K562 (cell line): Measurements from ENCODE around the gene ZNF862. TPM values are rescaled to one million over a fixed set of nuclear protein-coding genes. Genes with fewer than 3 reads are reported as not detected.
A peak's percentile ranks its signal among the peaks of the same experiment; 100 is the strongest.

Experiments used
- ATF3 ChIP-seq, 2 experiments: fragments of 450-650 bp in 1 of 2; sonication (generic) in 1 of 2; formaldehyde crosslinking in 1 of 2; IDR thresholded peaks in 1 of 2; conservative IDR thresholded peaks in 1 of 2; 2 replicates each; pipeline versions ENCODE4 v1.6.1 to v1.8.1; 2016 to 2023; ENCODE audit warnings: mild to moderate bottlenecking in 2 of 2, moderate library complexity in 2 of 2, inconsistent platforms in 1 of 2, missing genetic modification reagents in 1 of 2
- BDP1 ChIP-seq: IDR thresholded peaks from 3 replicates; pipeline ENCODE4 v1.6.1; 2011; ENCODE audit not compliant: insufficient read length, insufficient read depth
- CTCF ChIP-seq, 3 experiments: IDR thresholded peaks in 2 of 3; conservative IDR thresholded peaks in 1 of 3; 2 replicates each; pipeline ENCODE4 v1.5.1; 2011 to 2012; ENCODE audit warnings: low read length in 3 of 3, mild to moderate bottlenecking in 3 of 3, control low read depth in 2 of 3, improper control_type of control experiment in 1 of 3, inconsistent platforms in 1 of 3, low read depth in 1 of 3, mixed read lengths in 1 of 3, moderate library complexity in 1 of 3; ENCODE audit not compliant: insufficient read depth in 2 of 3
- E2F3 ChIP-seq: fragments of 250-450 bp; sonication (Bioruptor Pico); IDR thresholded peaks from 2 replicates; pipeline ENCODE4 v1.4.0; 2020; ENCODE audit warnings: mild to moderate bottlenecking
- ELF4 ChIP-seq: fragments of 450-650 bp; formaldehyde crosslinking; IDR thresholded peaks from 2 replicates; pipeline ENCODE4 v1.4.0; 2022; ENCODE audit warnings: missing genetic modification characterization
- ETV1 ChIP-seq: fragments of 450-650 bp; conservative IDR thresholded peaks from 2 replicates; pipeline ENCODE4 v1.6.1; 2016; ENCODE audit warnings: missing genetic modification characterization, control low read depth, low read depth, missing compliant biosample characterization
- GABPB1 ChIP-seq: sonication (generic); formaldehyde crosslinking; IDR thresholded peaks from 2 replicates; pipeline ENCODE4 v1.8.0; 2022; ENCODE audit warnings: mild to moderate bottlenecking, missing genetic modification reagents
- ILF3 ChIP-seq: fragments of 450-650 bp; IDR thresholded peaks from 2 replicates; pipeline ENCODE4 v1.6.1; 2018; ENCODE audit warnings: antibody characterized with exemption, mild to moderate bottlenecking, moderate library complexity, borderline replicate concordance
- MYC ChIP-seq, 2 experiments: fragments of 250-450 bp in 1 of 2; sonication (Bioruptor Pico) in 1 of 2; IDR thresholded peaks; 2 replicates each; pipeline versions ENCODE4 v1.5.1 to v1.6.1; 2012 to 2021; ENCODE audit warnings: low read depth in 2 of 2, borderline replicate concordance in 1 of 2, improper control_type of control experiment in 1 of 2, low read length in 1 of 2, mild to moderate bottlenecking in 1 of 2, moderate library complexity in 1 of 2
- MYNN ChIP-seq, 2 experiments: sonication (generic); formaldehyde crosslinking in 1 of 2; IDR thresholded peaks; 2 replicates each; pipeline versions ENCODE4 v1.5.0 to v1.6.1; 2016 to 2020; ENCODE audit warnings: antibody characterized with exemption in 1 of 2, missing genetic modification reagents in 1 of 2
- RBM22 ChIP-seq: fragments of 200-400 bp; formaldehyde crosslinking; IDR thresholded peaks from 2 replicates; pipeline ENCODE4 v1.6.1; 2018; ENCODE audit warnings: low read length, low read depth; ENCODE audit not compliant: poor library complexity, severe bottlenecking
- RBM34 ChIP-seq: fragments of 200-400 bp; formaldehyde crosslinking; IDR thresholded peaks from 2 replicates; pipeline ENCODE4 v1.6.1; 2018; ENCODE audit warnings: low read length, borderline replicate concordance; ENCODE audit not compliant: insufficient read depth
- TSC22D4 ChIP-seq: fragments of 450-650 bp; IDR thresholded peaks from 2 replicates; pipeline ENCODE4 v1.6.1; 2016; ENCODE audit warnings: missing genetic modification characterization, missing biosample characterization, control low read depth
- UBTF ChIP-seq, 2 experiments: IDR thresholded peaks; 2 replicates each; pipeline ENCODE4 v1.6.1; 2012; ENCODE audit warnings: improper control_type of control experiment in 2 of 2, low read depth in 2 of 2, low read length in 2 of 2, borderline replicate concordance in 1 of 2
- VEZF1 ChIP-seq: fragments of 200-800 bp; sonication (Bioruptor generic); IDR thresholded peaks from 2 replicates; pipeline ENCODE4 v1.6.1; 2017; ENCODE audit warnings: missing genetic modification characterization, missing compliant biosample characterization
- ZC3H4 ChIP-seq: sonication (generic); formaldehyde crosslinking; IDR thresholded peaks from 2 replicates; pipeline ENCODE4 v1.9.0; 2021; ENCODE audit warnings: missing genetic modification reagents, borderline replicate concordance
- ZNF212 ChIP-seq: fragments of 450-650 bp; formaldehyde crosslinking; IDR thresholded peaks from 2 replicates; pipeline ENCODE4 v1.4.0; 2020; ENCODE audit warnings: mild to moderate bottlenecking
- ZNF398 ChIP-seq: fragments of 250-450 bp; sonication (Bioruptor Pico); IDR thresholded peaks from 2 replicates; pipeline ENCODE4 v1.8.0; 2021; ENCODE audit warnings: moderate library complexity, mild to moderate bottlenecking, inconsistent platforms
- polyA plus RNA-seq, 8 experiments: library from polyadenylated mRNA; depleted of rRNA in 4 of 8; stranded (reverse) in 5 of 8; unstranded in 3 of 8; fragments of >200 nt; fragmentation: Nextera tagmentation in 2 of 8; fragmentation: Illumina TruSeq in 1 of 8; extraction: Ambion mirVana in 2 of 8; extraction: Trizol in 1 of 8; gene quantifications; 2 replicates each; pipeline versions ENCODE4 v1.2.1 to v1.2.3, GENCODE V29; 2011 to 2014; ENCODE audit warnings: inconsistent platforms in 1 of 8, missing spikeins in 1 of 8
- total RNA-seq, 7 experiments: library from RNA; depleted of rRNA in 6 of 7; stranded (reverse); fragments of >200 nt in 6 of 7; fragmentation: Illumina TruSeq in 2 of 7; extraction: Trizol in 2 of 7; gene quantifications; 2 replicates each; pipeline versions ENCODE4 v1.2.1 to v1.2.3, GENCODE V29; 2011 to 2021; ENCODE audit warnings: low replicate concordance in 1 of 7

ZNF862 gene
- total and polyA plus RNA-seq, 9 of the 15 experiments (the other 6 are each of a cell fraction or from before 2014, with no cell fraction given) = 1.1 to 3.9 (median 2.6) TPM

- no peak for TF ChIP-seq ATF3 (IDR thresholded peaks at IDR 0.05)
- peak; percentile 3; the same call in 1 of the 2 replicates for TF ChIP-seq ATF3 (CRISPR knock-in tag; conservative IDR thresholded peaks at IDR 0.05)
- peak; percentile 71 to 98 (median 95) for TF ChIP-seq CTCF (IDR thresholded peaks at IDR 0.05 in 2 of 3, conservative IDR thresholded peaks at IDR 0.05 in 1 of 3; ENCODE audit: insufficient read depth in 2 of 3, low read depth in 1 of 3, low read length in 3 of 3)
- no peak for TF ChIP-seq ETV1 (tag)
- no peak for TF ChIP-seq E2F3 (CRISPR knock-in tag)
- TF ChIP-seq ZNF398 (CRISPR knock-in tag) = no peak
- TF ChIP-seq ZC3H4 (CRISPR knock-in tag) = 0 out of 2 replicates have a peak, but pooled peaks have one; percentile 62
- no peak for TF ChIP-seq ELF4
- peak; percentile 37; the same call in 1 of the 2 replicates for TF ChIP-seq VEZF1 (CRISPR knock-in tag)
- TF ChIP-seq TSC22D4 (tag) = no peak
- no peak for TF ChIP-seq ILF3
- no peak for TF ChIP-seq RBM34
- TF ChIP-seq MYC (IDR thresholded peaks at IDR 0.05; ENCODE audit: low read depth, low read length) = peak; percentile 40; the same call in 1 of the 2 replicates
- no peak for TF ChIP-seq MYC (CRISPR knock-in tag; IDR thresholded peaks at IDR 0.05; ENCODE audit: borderline replicate concordance, low read depth)
- TF ChIP-seq BDP1 = no peak
- TF ChIP-seq GABPB1 (CRISPR knock-in tag) = peak; percentile 55; the same call in 1 of the 2 replicates
- no peak for TF ChIP-seq MYNN (IDR thresholded peaks at IDR 0.05)
- TF ChIP-seq MYNN (CRISPR knock-in tag; IDR thresholded peaks at IDR 0.05) = no peak
- no peak for TF ChIP-seq ZNF212
- TF ChIP-seq RBM22 = no peak
- TF ChIP-seq UBTF (IDR thresholded peaks at IDR 0.05; ENCODE audit: borderline replicate concordance in 1 of 2, low read depth in 2 of 2, low read length in 2 of 2) = peak in 1 of 2 experiments; percentile 81; a peak in 2 of 4 replicates
These were observed 48.0 kb upstream of the ZNF862 start (continued) for GRCh38 chr7:149790146-149790548.
